OCI-LY7 (cell line): ENCODE results near the gene NR2F6. TPM values are rescaled to one million over a fixed set of nuclear protein-coding genes. Genes with fewer than 3 reads are reported as not detected.

Experiments used
- BruUV-seq: library from RNA; stranded (reverse); fragments of 400-500 nt; replicated peaks from 2 replicates; lab custom pipeline; 2021; lab: Mats Ljungman, UMichigan
- CTCF ChIA-PET: fragments of 300-600 bp; sonication (Branson Sonifier 250); formaldehyde crosslinking; loops from one replicate; lab custom pipeline; 2022; ENCODE audit warnings: antibody characterized with exemption; ENCODE audit not compliant: unreplicated experiment; lab: Charles Lee
- POLR2A ChIA-PET: fragments of 300-600 bp; sonication (Branson Sonifier 250); formaldehyde crosslinking; loops from one replicate; lab custom pipeline; 2022; ENCODE audit warnings: antibody characterized with exemption; lab: Charles Lee
- DNase-seq: peaks from one replicate; pipeline ENCODE4 v3.0.0-alpha.2; 2015; ENCODE audit warnings: low spot score
- H2AFZ ChIP-seq: fragments of 200-600 bp; sonication (generic), shearing (Covaris generic); 2 replicates; pipeline ENCODE4 v1.6.1; 2014; ENCODE audit warnings: mild to moderate bottlenecking, antibody characterized with exemption, low read length, moderate library complexity
- H3K27ac ChIP-seq: fragments of 200-600 bp; sonication (generic); 2 replicates; pipeline ENCODE4 v1.5.1; 2014; ENCODE audit warnings: mixed run types, low read depth, mild to moderate bottlenecking, moderate library complexity, low read length, inconsistent platforms; ENCODE audit not compliant: poor library complexity, severe bottlenecking
- H3K36me3 ChIP-seq: fragments of 200-600 bp; sonication (generic); 2 replicates; pipeline ENCODE4 v1.6.1; 2014; ENCODE audit warnings: mild to moderate bottlenecking, antibody characterized with exemption, low read length, moderate library complexity, mixed read lengths; ENCODE audit not compliant: insufficient read depth
- H3K4me1 ChIP-seq: fragments of 200-600 bp; sonication (generic); 2 replicates; pipeline ENCODE4 v1.5.1; 2014; ENCODE audit warnings: mild to moderate bottlenecking, low read length; ENCODE audit not compliant: insufficient read depth, poor library complexity, severe bottlenecking
- H3K4me2 ChIP-seq: fragments of 200-600 bp; sonication (generic); 2 replicates; pipeline ENCODE4 v1.6.1; 2014; ENCODE audit warnings: mild to moderate bottlenecking, low read length
- H3K4me3 ChIP-seq: fragments of 200-600 bp; sonication (generic); 2 replicates; pipeline ENCODE4 v1.5.1; 2014; ENCODE audit warnings: mild to moderate bottlenecking, low read depth, low read length; ENCODE audit not compliant: poor library complexity, severe bottlenecking
- H3K79me2 ChIP-seq: fragments of 200-600 bp; sonication (generic); 2 replicates; pipeline ENCODE4 v1.6.1; 2016; ENCODE audit warnings: low read depth, mild to moderate bottlenecking, low read length, moderate library complexity, mixed read lengths; ENCODE audit not compliant: insufficient read depth
- H3K9me2 ChIP-seq: fragments of 200-600 bp; sonication (generic); 2 replicates; pipeline ENCODE4 v1.6.1; 2016; ENCODE audit warnings: mild to moderate bottlenecking, low read length, mixed read lengths; ENCODE audit not compliant: insufficient read depth
- H3K9me3 ChIP-seq: fragments of 200-600 bp; sonication (generic); 2 replicates; pipeline ENCODE4 v1.6.1; 2014; ENCODE audit warnings: mild to moderate bottlenecking, mixed run types, low read length, mixed read lengths
- H4K20me1 ChIP-seq: fragments of 200-600 bp; sonication (generic); 2 replicates; pipeline ENCODE4 v1.6.1; 2014; ENCODE audit warnings: mild to moderate bottlenecking, antibody characterized with exemption, low read length, moderate library complexity, mixed read lengths; ENCODE audit not compliant: insufficient read depth
- EZH2phosphoT487 ChIP-seq: fragments of 200-600 bp; sonication (generic); IDR thresholded peaks from 2 replicates; pipeline ENCODE4 v1.6.1; 2018; ENCODE audit warnings: low read depth, borderline replicate concordance, mild to moderate bottlenecking, mixed run types, antibody characterized with exemption, low read length, moderate library complexity, mixed read lengths
- intact Hi-C: fragments of 100-400 bp; cut with micrococcal nuclease; formaldehyde crosslinking; loops from one replicate; pipeline ENCODE4 v1.10.0; 2022; ENCODE audit not compliant: unreplicated experiment
- total RNA-seq, 2 experiments: library from RNA; depleted of rRNA in 1 of 2; stranded (reverse); fragments of >200 nt in 1 of 2; shearing (Covaris generic) in 1 of 2; gene quantifications; 2 replicates each; pipeline ENCODE4 v1.2.3, GENCODE V29; 2014 to 2022
- TF ChIP-seq, protein P1 (sequence below): fragments of 200-600 bp; sonication (generic); conservative IDR thresholded peaks from 2 replicates; pipeline ENCODE4 v1.5.1; 2014; ENCODE audit warnings: mild to moderate bottlenecking, antibody characterized with exemption, low read length, moderate library complexity, mixed read lengths

The NR2F6 gene
- total RNA-seq, 2 experiments from 2014 or later: 33.1 to 39.2 TPM

- H3K79me2 ChIP-seq: no peaks in the 10 kb centered on the region
- ChIA-PET CTCF (interaction anchor here (0.6 to 0.9 kb wide), 3 partner anchors 32 to 1094 kb away, joined by 3 to 4 read pairs (median 4); partner anchors contain the start of gene USE1), POLR2A (interaction anchor here (0.8 to 1.3 kb wide), 4 partner anchors 12 to 98 kb away, joined by 3 to 7 read pairs (median 3); partner anchors contain the start of gene ANKLE1)
- H3K9me2 ChIP-seq: no peaks in the 10 kb centered on the region
- H3K4me2 ChIP-seq: peak overlapping the region; percentile 69
- peaks cover 32% of the 10 kb centered on the region for H3K4me1 ChIP-seq
- H3K9me3 ChIP-seq: no peaks in the 10 kb centered on the region
- H2AFZ ChIP-seq: peak overlapping the region; percentile 38; the same call in 1 of the 2 replicates
- H3K36me3 ChIP-seq: peaks cover 42% of the 10 kb centered on the region
- H3K4me3 ChIP-seq: peak overlapping the region; percentile 39
- intact Hi-C loops: no loop called here
- no peak for TF ChIP-seq EZH2phosphoT487
- TF ChIP-seq, protein P1, sequence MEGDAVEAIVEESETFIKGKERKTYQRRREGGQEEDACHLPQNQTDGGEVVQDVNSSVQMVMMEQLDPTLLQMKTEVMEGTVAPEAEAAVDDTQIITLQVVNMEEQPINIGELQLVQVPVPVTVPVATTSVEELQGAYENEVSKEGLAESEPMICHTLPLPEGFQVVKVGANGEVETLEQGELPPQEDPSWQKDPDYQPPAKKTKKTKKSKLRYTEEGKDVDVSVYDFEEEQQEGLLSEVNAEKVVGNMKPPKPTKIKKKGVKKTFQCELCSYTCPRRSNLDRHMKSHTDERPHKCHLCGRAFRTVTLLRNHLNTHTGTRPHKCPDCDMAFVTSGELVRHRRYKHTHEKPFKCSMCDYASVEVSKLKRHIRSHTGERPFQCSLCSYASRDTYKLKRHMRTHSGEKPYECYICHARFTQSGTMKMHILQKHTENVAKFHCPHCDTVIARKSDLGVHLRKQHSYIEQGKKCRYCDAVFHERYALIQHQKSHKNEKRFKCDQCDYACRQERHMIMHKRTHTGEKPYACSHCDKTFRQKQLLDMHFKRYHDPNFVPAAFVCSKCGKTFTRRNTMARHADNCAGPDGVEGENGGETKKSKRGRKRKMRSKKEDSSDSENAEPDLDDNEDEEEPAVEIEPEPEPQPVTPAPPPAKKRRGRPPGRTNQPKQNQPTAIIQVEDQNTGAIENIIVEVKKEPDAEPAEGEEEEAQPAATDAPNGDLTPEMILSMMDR: peak; percentile 54; the same call in 1 of the 2 replicates
- BruUV-seq: no TSS peak
- no peaks in the 10 kb centered on the region for H4K20me1 ChIP-seq
- H3K27ac ChIP-seq: peak overlapping the region; percentile 79
- peak; percentile 41 for DNase-seq
Observed at GRCh38 chr19:17183271-17183761, 62.4 kb downstream of the NR2F6 start.

Other genes with a start within 250 kb of the NR2F6 start
- 0.32 TPM in 1 of 2 replicates, not detected in the other for gene CPAMD8, start 219.1 kb downstream of the NR2F6 start, total RNA-seq (2014; rRNA removed; shearing (Covaris generic))
- gene CPAMD8, start 219.1 kb downstream of the NR2F6 start, total RNA-seq (2022): 1.2 TPM in 2 replicates
- gene HAUS8, start 170.5 kb downstream of the NR2F6 start, total RNA-seq (2014; rRNA removed; shearing (Covaris generic)): 47.3 and 50.7 TPM in 2 replicates
- gene HAUS8, start 170.5 kb downstream of the NR2F6 start, total RNA-seq (2022): 74.1 and 107 TPM in 2 replicates
- 74.7 and 84.9 TPM in 2 replicates for gene MYO9B, start 170.1 kb downstream of the NR2F6 start, total RNA-seq (2014; rRNA removed; shearing (Covaris generic))
- 144 and 150 TPM in 2 replicates for gene MYO9B, start 170.1 kb downstream of the NR2F6 start, total RNA-seq (2022)
- 31.2 TPM in 2 replicates for gene USE1, start 30.6 kb downstream of the NR2F6 start, total RNA-seq (2014; rRNA removed; shearing (Covaris generic))
- 25.4 and 28.6 TPM in 2 replicates for gene USE1, start 30.6 kb downstream of the NR2F6 start, total RNA-seq (2022)
- 5.9 and 10.2 TPM in 2 replicates for gene OCEL1, start 19.7 kb downstream of the NR2F6 start, total RNA-seq (2014; rRNA removed; shearing (Covaris generic))
- 29.5 and 38.8 TPM in 2 replicates for gene OCEL1, start 19.7 kb downstream of the NR2F6 start, total RNA-seq (2022)
- gene USHBP1, start 18.8 kb upstream of the NR2F6 start, total RNA-seq (2014; rRNA removed; shearing (Covaris generic)): 2.4 and 3.1 TPM in 2 replicates
- 6.5 and 7.6 TPM in 2 replicates for gene USHBP1, start 18.8 kb upstream of the NR2F6 start, total RNA-seq (2022)
- gene BABAM1, start 21.5 kb upstream of the NR2F6 start, total RNA-seq (2014; rRNA removed; shearing (Covaris generic)): 79.0 and 79.7 TPM in 2 replicates
- 107 and 118 TPM in 2 replicates for gene BABAM1, start 21.5 kb upstream of the NR2F6 start, total RNA-seq (2022)
- 35.2 and 45.1 TPM in 2 replicates for gene ANKLE1, start 36.0 kb upstream of the NR2F6 start, total RNA-seq (2014; rRNA removed; shearing (Covaris generic))
- gene ANKLE1, start 36.0 kb upstream of the NR2F6 start, total RNA-seq (2022): 53.7 and 59.4 TPM in 2 replicates
- gene ABHD8, start 57.5 kb upstream of the NR2F6 start, total RNA-seq (2014; rRNA removed; shearing (Covaris generic)): 11.6 TPM in 2 replicates
- gene ABHD8, start 57.5 kb upstream of the NR2F6 start, total RNA-seq (2022): 17.3 and 18.9 TPM in 2 replicates
- 174 and 182 TPM in 2 replicates for gene MRPL34, start 60.0 kb upstream of the NR2F6 start, total RNA-seq (2014; rRNA removed; shearing (Covaris generic))
- gene MRPL34, start 60.0 kb upstream of the NR2F6 start, total RNA-seq (2022): 168 and 173 TPM in 2 replicates
- gene DDA1, start 63.6 kb upstream of the NR2F6 start, total RNA-seq (2014; rRNA removed; shearing (Covaris generic)): 36.6 and 39.2 TPM in 2 replicates
- 48.8 and 57.9 TPM in 2 replicates for gene DDA1, start 63.6 kb upstream of the NR2F6 start, total RNA-seq (2022)
- gene ANO8, start 88.9 kb upstream of the NR2F6 start, total RNA-seq (2014; rRNA removed; shearing (Covaris generic)): 4.3 and 5.9 TPM in 2 replicates
- gene ANO8, start 88.9 kb upstream of the NR2F6 start, total RNA-seq (2022): 12.8 and 13.5 TPM in 2 replicates
- 83.2 and 103 TPM in 2 replicates for gene GTPBP3, start 91.6 kb upstream of the NR2F6 start, total RNA-seq (2014; rRNA removed; shearing (Covaris generic))
- gene GTPBP3, start 91.6 kb upstream of the NR2F6 start, total RNA-seq (2022): 104 and 113 TPM in 2 replicates
- gene PLVAP, start 131.4 kb upstream of the NR2F6 start, total RNA-seq (2014; rRNA removed; shearing (Covaris generic)): 0.16 and 0.28 TPM in 2 replicates
- 0.31 and 1.5 TPM in 2 replicates for gene PLVAP, start 131.4 kb upstream of the NR2F6 start, total RNA-seq (2022)
- 2.4 and 2.9 TPM in 2 replicates for gene CCDC194, start 148.3 kb upstream of the NR2F6 start, total RNA-seq (2014; rRNA removed; shearing (Covaris generic))
- gene CCDC194, start 148.3 kb upstream of the NR2F6 start, total RNA-seq (2022): 8.5 and 8.8 TPM in 2 replicates
- gene BST2, start 159.7 kb upstream of the NR2F6 start, total RNA-seq (2014; rRNA removed; shearing (Covaris generic)): 101 and 134 TPM in 2 replicates
- 114 and 146 TPM in 2 replicates for gene BST2, start 159.7 kb upstream of the NR2F6 start, total RNA-seq (2022)
- gene MVB12A, start 174.1 kb upstream of the NR2F6 start, total RNA-seq (2014; rRNA removed; shearing (Covaris generic)): 47.4 and 57.3 TPM in 2 replicates
- gene MVB12A, start 174.1 kb upstream of the NR2F6 start, total RNA-seq (2022): 55.5 and 65.1 TPM in 2 replicates
- not detected in 2 replicates for gene TMEM221, start 202.7 kb upstream of the NR2F6 start, total RNA-seq (2014; rRNA removed; shearing (Covaris generic))
- not detected in 2 replicates for gene TMEM221, start 202.7 kb upstream of the NR2F6 start, total RNA-seq (2022)
- gene NXNL1, start 215.0 kb upstream of the NR2F6 start, total RNA-seq (2014; rRNA removed; shearing (Covaris generic)): not detected in 2 replicates
- not detected in 2 replicates for gene NXNL1, start 215.0 kb upstream of the NR2F6 start, total RNA-seq (2022)
- gene SLC27A1, start 224.6 kb upstream of the NR2F6 start, total RNA-seq (2014; rRNA removed; shearing (Covaris generic)): 2.5 and 3.3 TPM in 2 replicates
- gene SLC27A1, start 224.6 kb upstream of the NR2F6 start, total RNA-seq (2022): 2.7 and 3.2 TPM in 2 replicates